Cardiac muscle cell (in vitro differentiated cells and primary cell): ENCODE results near the gene SMAD3. TPM values are rescaled to one million over a fixed set of nuclear protein-coding genes. Genes with fewer than 3 reads are reported as not detected.

Experiments used
- DNase-seq, 2 donors: peaks; one replicate each; pipeline versions ENCODE4 v3.0.0 to v3.0.0-alpha.2; 2010 to 2017; ENCODE audit warnings: low read depth in 1 of 2, low spot score in 1 of 2
- H3K27ac ChIP-seq: fragments of 200-600 bp; sonication (generic); 2 replicates; pipeline ENCODE4 v1.5.1; 2016
- H3K27me3 ChIP-seq: fragments of 200-600 bp; sonication (generic); 2 replicates; pipeline ENCODE4 v1.6.0; 2016; ENCODE audit warnings: control low read depth
- H3K36me3 ChIP-seq: fragments of 200-600 bp; sonication (generic); 2 replicates; pipeline ENCODE4 v1.5.1; 2016; ENCODE audit warnings: control low read depth
- H3K4me1 ChIP-seq: fragments of 200-600 bp; sonication (generic); 2 replicates; pipeline ENCODE4 v1.8.1; 2017; ENCODE audit warnings: low read depth, mild to moderate bottlenecking, mixed run types
- H3K4me3 ChIP-seq: fragments of 200-600 bp; sonication (generic); 2 replicates; pipeline ENCODE4 v1.5.1; 2016; ENCODE audit warnings: mild to moderate bottlenecking
- H3K9me3 ChIP-seq: fragments of 200-600 bp; sonication (generic); 2 replicates; pipeline ENCODE4 v1.5.1; 2017; ENCODE audit warnings: low read depth, mild to moderate bottlenecking, control low read depth
- CTCF ChIP-seq: IDR thresholded peaks from 2 replicates; pipeline ENCODE4 v1.5.1; 2012; ENCODE audit warnings: low read depth, mild to moderate bottlenecking, low read length
- polyA plus RNA-seq: library from polyadenylated mRNA; unstranded; fragments of >200 nt; fragmentation: Nextera tagmentation; extraction: Ambion mirVana; gene quantifications from 2 replicates; pipeline ENCODE4 v1.2.1, GENCODE V29; 2016
- total RNA-seq: library from RNA; depleted of rRNA; stranded (reverse); fragments of >200 nt; gene quantifications from 2 replicates; pipeline ENCODE4 v1.2.3, GENCODE V29; 2016

Gene SMAD3
- total and polyA plus RNA-seq, 2 experiments from 2014 or later = 16.3 to 29.2 TPM

GRCh38 chr15:67172172-67172571 lies 106.8 kb downstream of the SMAD3 start:
- H3K4me1 ChIP-seq = peaks cover 27% of the 10 kb centered on the region
- TF ChIP-seq CTCF = no peak
- no peaks in the 10 kb centered on the region for H3K9me3 ChIP-seq
- DNase-seq = no peak
- H3K4me3 ChIP-seq = no peak overlapping the region
- no peaks in the 10 kb centered on the region for H3K27me3 ChIP-seq
- H3K27ac ChIP-seq = no peak overlapping the region
- H3K36me3 ChIP-seq = peaks cover 3% of the 10 kb centered on the region

GRCh38 chr15:67173005-67173404 lies 107.6 kb downstream of the SMAD3 start:
- no peaks in the 10 kb centered on the region for H3K9me3 ChIP-seq
- no peak for TF ChIP-seq CTCF
- H3K4me1 ChIP-seq = peaks cover 33% of the 10 kb centered on the region
- no peak for DNase-seq
- no peak overlapping the region for H3K4me3 ChIP-seq
- H3K36me3 ChIP-seq = peaks cover 3% of the 10 kb centered on the region
- no peaks in the 10 kb centered on the region for H3K27me3 ChIP-seq
- no peak overlapping the region for H3K27ac ChIP-seq

GRCh38 chr15:67173786-67174185 lies 108.4 kb downstream of the SMAD3 start:
- no peaks in the 10 kb centered on the region for H3K27me3 ChIP-seq
- no peak overlapping the region for H3K4me3 ChIP-seq
- H3K9me3 ChIP-seq = no peaks in the 10 kb centered on the region
- H3K27ac ChIP-seq = no peak overlapping the region
- peaks cover 40% of the 10 kb centered on the region for H3K4me1 ChIP-seq
- no peak for TF ChIP-seq CTCF
- peaks cover 3% of the 10 kb centered on the region for H3K36me3 ChIP-seq
- DNase-seq = no peak

GRCh38 chr15:67174446-67174845 lies 109.0 kb downstream of the SMAD3 start:
- Histone ChIP-seq H3K27me3 (no peaks in the 10 kb centered on the region), H3K9me3 (no peaks in the 10 kb centered on the region), H3K27ac (no peak overlapping the region), H3K4me1 (peaks cover 47% of the 10 kb centered on the region), H3K4me3 (no peak overlapping the region), H3K36me3 (peaks cover 3% of the 10 kb centered on the region)
- no peak for TF ChIP-seq CTCF
- DNase-seq = no peak

- H3K9me3 ChIP-seq = no peaks in the 10 kb centered on the region
- no peaks in the 10 kb centered on the region for H3K27me3 ChIP-seq
- H3K4me3 ChIP-seq = no peak overlapping the region
- peaks cover 3% of the 10 kb centered on the region for H3K36me3 ChIP-seq
- TF ChIP-seq CTCF = no peak
- no peak overlapping the region for H3K27ac ChIP-seq
- no peak for DNase-seq
- H3K4me1 ChIP-seq = peaks cover 49% of the 10 kb centered on the region
These were observed 109.6 kb downstream of the SMAD3 start for GRCh38 chr15:67174864-67175573.
